ENCODE data around the gene ATXN7L1.

- TF ChIP-seq CTCF (IDR thresholded peaks at IDR 0.05), result no peak
- TF ChIP-seq POLR2A (IDR thresholded peaks at IDR 0.05), result no peak
These were observed 210.1 kb downstream of the ATXN7L1 start for GRCh38 chr7:105666324-105666723.

All from gastroesophageal sphincter (tissue), 3 donors.